ENCODE measurements around the gene DNAAF5.
"Not testable (repeated sequence)": the region's sequence is repeated elsewhere in the genome, so short reads cannot be mapped to it uniquely, and the experiment has no call there.

DNAAF5 gene

DNA sequence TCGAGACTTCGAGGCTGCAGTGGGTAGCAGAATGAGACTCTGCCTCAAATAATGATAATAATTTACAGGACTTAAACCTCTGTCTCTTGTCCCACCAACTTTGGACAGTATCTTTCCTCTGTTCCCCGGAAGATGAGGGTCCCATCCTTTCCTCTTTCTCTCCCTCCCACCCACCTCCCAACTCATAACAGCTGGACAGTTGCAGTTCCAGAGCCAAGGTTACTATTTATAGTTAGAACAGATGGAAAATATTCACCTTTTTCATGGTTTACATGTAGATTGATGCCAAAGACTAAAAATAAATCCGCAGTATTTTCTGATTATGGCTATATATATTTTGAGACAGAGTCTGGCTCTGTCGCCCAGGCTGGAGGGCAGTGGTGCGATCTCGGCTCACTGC, 74.2 kb downstream of the DNAAF5 start:
- H3K9me3 ChIP-seq, result peaks cover 8% of the 10 kb centered on the region
- no peak overlapping the region for H3K27ac ChIP-seq
- H3K4me3 ChIP-seq, result no peak overlapping the region
- H3K27me3 ChIP-seq, result no peaks in the 10 kb centered on the region
- no peak for TF ChIP-seq Cebpa-rat (IDR thresholded peaks at IDR 0.05)
- H3K36me3 ChIP-seq, result 0 out of 2 replicates have a peak, but pooled peaks cover 4% of the 10 kb centered on the region
- no peaks in the 10 kb centered on the region for H4K20me1 ChIP-seq
- no peak overlapping the region for H3K4me2 ChIP-seq
- H3K4me1 ChIP-seq, result peaks cover 27% of the 10 kb centered on the region
- H3K9ac ChIP-seq, result no peak overlapping the region

DNA sequence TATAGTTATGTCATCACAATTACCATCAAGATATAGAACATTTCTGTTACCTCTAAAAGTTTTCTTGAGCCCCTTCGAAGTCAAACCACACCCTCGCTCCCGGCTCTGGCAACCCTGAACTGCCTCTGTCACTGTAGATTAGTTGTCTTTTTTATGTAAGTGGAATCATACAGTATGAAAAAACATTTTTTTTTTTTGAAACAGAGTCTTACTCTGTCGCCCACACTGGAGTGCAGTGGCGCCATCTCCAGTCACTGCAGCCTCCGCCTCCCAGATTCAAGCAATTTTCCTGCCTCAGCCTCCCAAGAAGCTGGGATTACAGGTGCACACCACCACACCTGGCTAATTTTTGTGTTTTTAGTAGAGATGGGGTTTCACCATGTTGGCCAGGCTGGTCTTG, 74.9 kb downstream of the DNAAF5 start:
- not testable (repeated sequence) for H3K4me3 ChIP-seq, H4K20me1 ChIP-seq, H3K9ac ChIP-seq, H3K27me3 ChIP-seq, H3K27ac ChIP-seq, H3K36me3 ChIP-seq, H3K4me2 ChIP-seq
- Histone ChIP-seq H3K4me1 (peaks cover 27% of the 10 kb centered on the region), H3K9me3 (peaks cover 13% of the 10 kb centered on the region)

- 0 out of 2 replicates have a peak, but pooled peaks cover 4% of the 10 kb centered on the region for H3K36me3 ChIP-seq
- H3K9ac ChIP-seq, result no peak overlapping the region
- no peak overlapping the region for H3K4me3 ChIP-seq
- H3K27ac ChIP-seq, result no peak overlapping the region
- peaks cover 27% of the 10 kb centered on the region for H3K4me1 ChIP-seq
- H3K9me3 ChIP-seq, result peaks cover 19% of the 10 kb centered on the region
- H3K4me2 ChIP-seq, result no peak overlapping the region
- no peaks in the 10 kb centered on the region for H3K27me3 ChIP-seq
- no peaks in the 10 kb centered on the region for H4K20me1 ChIP-seq
- no peak for TF ChIP-seq Cebpa-rat (IDR thresholded peaks at IDR 0.05)
Observed at GRCh38 chr7:801940-802381, 75.5 kb downstream of the DNAAF5 start.

GRCh38 chr7:802500-803242, 76.2 kb downstream of the DNAAF5 start:
- Histone ChIP-seq H3K4me3 (no peak overlapping the region), H3K4me2 (peak overlapping the region; percentile 39), H4K20me1 (no peaks in the 10 kb centered on the region), H3K27ac (no peak overlapping the region), H3K4me1 (peaks cover 27% of the 10 kb centered on the region), H3K9ac (no peak overlapping the region), H3K36me3 (0 out of 2 replicates have a peak, but pooled peaks cover 4% of the 10 kb centered on the region), H3K27me3 (no peaks in the 10 kb centered on the region), H3K9me3 (peaks cover 26% of the 10 kb centered on the region)
- TF ChIP-seq Cebpa-rat (IDR thresholded peaks at IDR 0.05), result no peak

DNA sequence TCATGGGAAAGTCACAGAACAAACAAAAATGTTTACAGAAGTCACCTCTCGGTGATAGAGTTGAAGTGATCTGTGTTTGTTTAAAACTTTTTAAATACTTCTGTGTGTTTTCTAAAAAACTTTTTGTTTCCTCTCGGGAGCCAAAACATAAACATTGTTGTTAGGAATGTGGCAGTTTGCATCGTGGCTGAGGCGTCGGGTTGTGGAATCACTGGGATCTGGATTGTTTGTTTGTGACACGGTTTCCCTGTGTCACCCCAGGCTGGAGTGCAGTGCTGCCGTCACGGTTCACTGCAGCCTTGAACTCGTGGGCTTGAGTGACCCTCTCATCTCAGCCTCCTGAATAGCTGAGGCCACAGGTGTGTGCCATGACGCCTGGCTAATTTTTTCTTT, 76.7 kb downstream of the DNAAF5 start:
- Histone ChIP-seq H3K36me3 (no peaks in the 10 kb centered on the region), H3K9me3 (peaks cover 30% of the 10 kb centered on the region), H3K27ac (no peak overlapping the region), H3K4me2 (peak overlapping the region; percentile 39), H3K4me1 (peaks cover 27% of the 10 kb centered on the region), H4K20me1 (no peaks in the 10 kb centered on the region), H3K27me3 (no peaks in the 10 kb centered on the region), H3K4me3 (no peak overlapping the region), H3K9ac (no peak overlapping the region)
- TF ChIP-seq Cebpa-rat (IDR thresholded peaks at IDR 0.05), result no peak

- not testable (repeated sequence) for H3K27me3 ChIP-seq, H4K20me1 ChIP-seq, H3K27ac ChIP-seq, H3K9ac ChIP-seq, H3K36me3 ChIP-seq, H3K4me3 ChIP-seq, H3K4me2 ChIP-seq
- H3K9me3 ChIP-seq, result peaks cover 33% of the 10 kb centered on the region
- peaks cover 27% of the 10 kb centered on the region for H3K4me1 ChIP-seq
Observed at GRCh38 chr7:803796-804195, 77.3 kb downstream of the DNAAF5 start.

GRCh38 chr7:805261-805660, 78.8 kb downstream of the DNAAF5 start:
- TF ChIP-seq Cebpa-rat (IDR thresholded peaks at IDR 0.05), result no peak
- no peak overlapping the region for H3K4me2 ChIP-seq
- no peak overlapping the region for H3K4me3 ChIP-seq
- H3K4me1 ChIP-seq, result peaks cover 19% of the 10 kb centered on the region
- no peak overlapping the region for H3K9ac ChIP-seq
- H3K27me3 ChIP-seq, result no peaks in the 10 kb centered on the region
- H3K36me3 ChIP-seq, result no peaks in the 10 kb centered on the region
- no peaks in the 10 kb centered on the region for H4K20me1 ChIP-seq
- no peak overlapping the region for H3K27ac ChIP-seq
- peaks cover 40% of the 10 kb centered on the region for H3K9me3 ChIP-seq

- Histone ChIP-seq H3K27ac (no peak overlapping the region), H4K20me1 (peaks cover 61% of the 10 kb centered on the region), H3K9ac (no peak overlapping the region), H3K4me2 (peak overlapping the region; percentile 73), H3K4me1 (peaks cover 64% of the 10 kb centered on the region), H3K36me3 (peaks cover 6% of the 10 kb centered on the region; the same call in 1 of the 2 replicates), H3K4me3 (peak overlapping the region; percentile 33; the same call in 1 of the 2 replicates), H3K9me3 (peaks cover 2% of the 10 kb centered on the region; the same call in 1 of the 2 replicates), H3K27me3 (no peaks in the 10 kb centered on the region)
- TF ChIP-seq Cebpa-rat (IDR thresholded peaks at IDR 0.05), result no peak
Observed at GRCh38 chr7:815284-816216, 89.1 kb downstream of the DNAAF5 start.

DNA sequence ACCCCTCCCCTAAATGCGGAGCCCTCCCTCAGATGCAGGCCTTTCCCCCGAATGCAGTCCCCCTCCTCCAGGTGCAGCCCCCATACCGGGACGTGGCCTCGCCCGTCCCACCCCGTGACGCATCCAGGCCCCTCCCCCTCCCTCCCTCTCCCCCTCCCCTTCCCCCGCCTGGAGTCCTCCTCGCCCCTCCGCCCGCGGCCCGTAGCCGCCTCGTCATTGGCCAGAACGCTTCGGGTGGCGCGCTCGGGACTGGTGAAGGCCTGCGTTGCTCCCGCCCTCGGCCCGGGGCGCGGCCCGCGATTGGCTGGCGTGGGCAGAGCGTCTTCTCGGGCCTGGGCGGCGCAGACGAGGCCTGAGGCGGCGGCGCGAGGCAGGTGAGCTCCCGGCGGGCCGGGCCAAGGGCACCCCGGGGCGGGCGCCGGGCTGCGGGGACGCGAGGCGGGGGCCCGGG, 89.8 kb downstream of the DNAAF5 start:
- Histone ChIP-seq H4K20me1 (peaks cover 69% of the 10 kb centered on the region), H3K9me3 (no peaks in the 10 kb centered on the region), H3K27ac (peak overlapping the region; percentile 85), H3K27me3 (no peaks in the 10 kb centered on the region), H3K4me1 (peaks cover 72% of the 10 kb centered on the region), H3K4me3 (peak overlapping the region; percentile 92), H3K36me3 (peaks cover 6% of the 10 kb centered on the region; the same call in 1 of the 2 replicates), H3K9ac (peak overlapping the region; percentile 84), H3K4me2 (no peak overlapping the region; the same call in none of the 2 replicates)
- TF ChIP-seq Cebpa-rat (IDR thresholded peaks at IDR 0.05), result no peak
